Colonic mucosa (tissue), 4 donors: ENCODE data around the gene TBX4. TPM values are rescaled to one million over a fixed set of nuclear protein-coding genes. Genes with fewer than 3 reads are reported as not detected.

ENCODE experiments used
- DNase-seq: peaks from one replicate; pipeline ENCODE4 v3.0.0-alpha.2; 2020
- H3K27ac ChIP-seq: fragments of 200-600 bp; one replicate; pipeline ENCODE4 v1.8.0; 2021
- H3K27me3 ChIP-seq: fragments of 200-600 bp; one replicate; pipeline ENCODE4 v1.8.0; 2021
- H3K36me3 ChIP-seq: fragments of 200-600 bp; one replicate; pipeline ENCODE4 v1.8.0; 2021
- H3K4me1 ChIP-seq: fragments of 200-600 bp; one replicate; pipeline ENCODE4 v1.8.0; 2021; ENCODE audit warnings: mild to moderate bottlenecking
- H3K4me3 ChIP-seq: fragments of 200-600 bp; one replicate; pipeline ENCODE4 v1.8.0; 2021
- H3K9ac ChIP-seq, 2 donors: one replicate each; pipeline ENCODE4 v1.7.0; 2013; ENCODE audit warnings: control low read depth in 2 of 2, low read depth in 2 of 2, low read length in 2 of 2
- H3K9me3 ChIP-seq: fragments of 200-600 bp; one replicate; pipeline ENCODE4 v1.8.0; 2021
- intact Hi-C: fragments of 100-400 bp; cut with DNase I; formaldehyde crosslinking; loops from one replicate; pipeline ENCODE4 v1.14.1; 2022
- total RNA-seq, 2 donors: library from RNA; stranded (reverse); fragmentation: NEBNext Ultra II Directional in 1 of 2; extraction: Animal tissue kit (Norgen Biotek cat#: 25700) in 1 of 2; gene quantifications; one replicate each; pipeline ENCODE4 v1.2.1, GENCODE V29; 2021
- TF ChIP-seq, protein P1 (sequence below): fragments of 200-600 bp; IDR thresholded peaks from one replicate; pipeline ENCODE4 v1.8.0; 2022; ENCODE audit warnings: antibody characterized with exemption, mild to moderate bottlenecking
- donor health status: healthy.
- donor health status: DM: no; HTN: no; CAD: no.
- donor health status: DM: no; HTN: no; CAD: no.

The TBX4 gene
- total RNA-seq, 2 donors from 2014 or later, result not detected

GRCh38 chr17:61422116-61422799 is 30.0 kb upstream of the TBX4 start:
- no peak overlapping the region for H3K9ac ChIP-seq
- H3K4me1 ChIP-seq, result no peaks in the 10 kb centered on the region
- TF ChIP-seq, protein P1, sequence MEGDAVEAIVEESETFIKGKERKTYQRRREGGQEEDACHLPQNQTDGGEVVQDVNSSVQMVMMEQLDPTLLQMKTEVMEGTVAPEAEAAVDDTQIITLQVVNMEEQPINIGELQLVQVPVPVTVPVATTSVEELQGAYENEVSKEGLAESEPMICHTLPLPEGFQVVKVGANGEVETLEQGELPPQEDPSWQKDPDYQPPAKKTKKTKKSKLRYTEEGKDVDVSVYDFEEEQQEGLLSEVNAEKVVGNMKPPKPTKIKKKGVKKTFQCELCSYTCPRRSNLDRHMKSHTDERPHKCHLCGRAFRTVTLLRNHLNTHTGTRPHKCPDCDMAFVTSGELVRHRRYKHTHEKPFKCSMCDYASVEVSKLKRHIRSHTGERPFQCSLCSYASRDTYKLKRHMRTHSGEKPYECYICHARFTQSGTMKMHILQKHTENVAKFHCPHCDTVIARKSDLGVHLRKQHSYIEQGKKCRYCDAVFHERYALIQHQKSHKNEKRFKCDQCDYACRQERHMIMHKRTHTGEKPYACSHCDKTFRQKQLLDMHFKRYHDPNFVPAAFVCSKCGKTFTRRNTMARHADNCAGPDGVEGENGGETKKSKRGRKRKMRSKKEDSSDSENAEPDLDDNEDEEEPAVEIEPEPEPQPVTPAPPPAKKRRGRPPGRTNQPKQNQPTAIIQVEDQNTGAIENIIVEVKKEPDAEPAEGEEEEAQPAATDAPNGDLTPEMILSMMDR, result no peak
- no peak for DNase-seq
- H3K36me3 ChIP-seq, result no peaks in the 10 kb centered on the region
- H3K27ac ChIP-seq, result no peak overlapping the region
- H3K27me3 ChIP-seq, result no peaks in the 10 kb centered on the region
- H3K9me3 ChIP-seq, result no peaks in the 10 kb centered on the region
- intact Hi-C loops, result no loop called here
- H3K4me3 ChIP-seq, result no peak overlapping the region

- intact Hi-C loops, result no loop called here
Measured at GRCh38 chr17:61422869-61423268, 29.4 kb upstream of the TBX4 start.

GRCh38 chr17:61423967-61424649 is 28.1 kb upstream of the TBX4 start:
- Histone ChIP-seq H3K9ac (no peak overlapping the region), H3K4me1 (no peaks in the 10 kb centered on the region), H3K27ac (no peak overlapping the region), H3K27me3 (no peaks in the 10 kb centered on the region), H3K36me3 (no peaks in the 10 kb centered on the region), H3K9me3 (no peaks in the 10 kb centered on the region), H3K4me3 (no peak overlapping the region)
- TF ChIP-seq, protein P1, result no peak
- intact Hi-C loops, result no loop called here
- DNase-seq, result no peak

More at GRCh38 chr17:61422869-61423268, 29.4 kb upstream of the TBX4 start:
- no peaks in the 10 kb centered on the region for H3K36me3 ChIP-seq
- no peak overlapping the region for H3K9ac ChIP-seq
- no peak overlapping the region for H3K27ac ChIP-seq
- H3K4me3 ChIP-seq, result no peak overlapping the region
- no peaks in the 10 kb centered on the region for H3K4me1 ChIP-seq
- no peaks in the 10 kb centered on the region for H3K27me3 ChIP-seq
- no peak for DNase-seq
- TF ChIP-seq, protein P1, result no peak
- no peaks in the 10 kb centered on the region for H3K9me3 ChIP-seq

- TF ChIP-seq, protein P1, result no peak
- no peak for DNase-seq
- H3K9me3 ChIP-seq, result no peaks in the 10 kb centered on the region
Measured at GRCh38 chr17:61425682-61426481, 26.3 kb upstream of the TBX4 start.

GRCh38 chr17:61426482-61427304 is 25.5 kb upstream of the TBX4 start:
- no peaks in the 10 kb centered on the region for H3K36me3 ChIP-seq
- no peaks in the 10 kb centered on the region for H3K9me3 ChIP-seq
- TF ChIP-seq, protein P1, result no peak
- no peaks in the 10 kb centered on the region for H3K4me1 ChIP-seq
- no peak for DNase-seq
- no peak overlapping the region for H3K9ac ChIP-seq
- H3K4me3 ChIP-seq, result no peak overlapping the region
- H3K27me3 ChIP-seq, result no peaks in the 10 kb centered on the region
- no peak overlapping the region for H3K27ac ChIP-seq
- intact Hi-C loops, result no loop called here

More at GRCh38 chr17:61425682-61426481, 26.3 kb upstream of the TBX4 start:
- Histone ChIP-seq H3K4me3 (no peak overlapping the region), H3K9ac (no peak overlapping the region), H3K27ac (no peak overlapping the region), H3K27me3 (no peaks in the 10 kb centered on the region), H3K36me3 (no peaks in the 10 kb centered on the region), H3K4me1 (no peaks in the 10 kb centered on the region)
- intact Hi-C loops, result no loop called here
